HCT116 (cell line): ENCODE data around the gene INF2. TPM values are rescaled to one million over a fixed set of nuclear protein-coding genes. Genes with fewer than 3 reads are reported as not detected.

ENCODE experiments used
- ATAC-seq: fragments of 200-7000 bp; cut with Tn5 transposase; 2 replicates; pipeline ENCODE4 v1.9.1; 2020; ENCODE audit warnings: mild to moderate bottlenecking, moderate library complexity
- BruUV-seq: library from RNA; stranded (reverse); fragments of 400-500 nt; replicated peaks from 2 replicates; lab custom pipeline; 2021; lab: Mats Ljungman, UMichigan
- CTCF ChIA-PET: fragments of 300-600 bp; sonication (Branson Sonifier 250); formaldehyde crosslinking; loops from one replicate; lab custom pipeline; 2021; ENCODE audit warnings: antibody characterized with exemption; lab: Charles Lee
- POLR2A ChIA-PET: fragments of 300-600, 350-600 bp; sonication (Branson Sonifier 250); formaldehyde crosslinking; loops from one replicate; lab custom pipeline; 2021; ENCODE audit warnings: antibody characterized with exemption; lab: Charles Lee
- RAD21 ChIA-PET, 2 experiments: fragments of 300-600 bp; sonication (Branson Sonifier 250); formaldehyde crosslinking; loops; one replicate each; lab custom pipeline; 2023; ENCODE audit warnings: low total read pairs in 2 of 2; ENCODE audit not compliant: uncharacterized antibody in 2 of 2, unreplicated experiment in 2 of 2, low non-redundant PET in 1 of 2; lab: Charles Lee
- DNase-seq: peaks from one replicate; pipeline ENCODE4 v3.0.0-alpha.2; 2010; ENCODE audit warnings: low read depth, low spot score
- H2AFZ ChIP-seq: fragments of 200-600 bp; shearing (Covaris generic), sonication (generic); 2 replicates; pipeline ENCODE4 v1.6.1; 2017; ENCODE audit warnings: low read depth, mixed run types, mixed read lengths, antibody characterized with exemption, low read length; ENCODE audit not compliant: poor library complexity, severe bottlenecking
- H3K27ac ChIP-seq: 2 replicates; pipeline ENCODE4 v1.5.1; 2012; ENCODE audit warnings: low read depth, low read length
- H3K27me3 ChIP-seq: fragments of 200-600 bp; sonication (generic); 2 replicates; pipeline ENCODE4 v1.6.1; 2016; ENCODE audit warnings: mixed run types, low read length, mixed read lengths; ENCODE audit not compliant: insufficient read depth
- H3K36me3 ChIP-seq, 2 experiments: fragments of 200-500 bp in 1 of 2; fragments of 200-600 bp in 1 of 2; sonication (Bioruptor generic) in 1 of 2; sonication (generic) in 1 of 2; 2 replicates each; pipeline versions ENCODE4 v1.5.1 to v1.6.1; 2014 to 2016; ENCODE audit warnings: low read length in 2 of 2, inconsistent platforms in 1 of 2, mixed read lengths in 1 of 2, mixed run types in 1 of 2; ENCODE audit not compliant: insufficient read depth in 2 of 2, control insufficient read depth in 1 of 2
- H3K4me1 ChIP-seq, 2 experiments: fragments of 200-600 bp in 1 of 2; sonication (generic) in 1 of 2; 2 replicates each; pipeline versions ENCODE4 v1.5.1 to v1.6.1; 2012 to 2017; ENCODE audit warnings: low read length in 2 of 2, inconsistent platforms in 1 of 2, mild to moderate bottlenecking in 1 of 2, mixed read lengths in 1 of 2, mixed run types in 1 of 2, moderate library complexity in 1 of 2; ENCODE audit not compliant: insufficient read depth in 2 of 2, control insufficient read depth in 1 of 2
- H3K4me2 ChIP-seq: fragments of 200-600 bp; sonication (generic); 2 replicates; pipeline ENCODE4 v1.6.1; 2017; ENCODE audit warnings: mixed run types, low read length, mixed read lengths
- H3K4me3 ChIP-seq, 2 experiments: fragments of 200-600 bp in 1 of 2; sonication (generic) in 1 of 2; replicated peaks in 1 of 2; 2 replicates each; pipeline ENCODE4 v1.5.1; 2011 to 2016; ENCODE audit warnings: low read length in 2 of 2, control low read depth in 1 of 2, low read depth in 1 of 2, mild to moderate bottlenecking in 1 of 2, mixed read lengths in 1 of 2, mixed run types in 1 of 2
- H3K79me2 ChIP-seq: fragments of 200-600 bp; sonication (generic); 2 replicates; pipeline ENCODE4 v1.6.1; 2017; ENCODE audit warnings: mild to moderate bottlenecking, mixed run types, low read length, moderate library complexity, mixed read lengths; ENCODE audit not compliant: insufficient read depth
- H3K9ac ChIP-seq: fragments of 200-600 bp; sonication (generic); 2 replicates; pipeline ENCODE4 v1.6.1; 2016; ENCODE audit warnings: low read length, mixed read lengths
- H3K9me2 ChIP-seq: fragments of 200-600 bp; sonication (generic), shearing (Covaris generic); 2 replicates; pipeline ENCODE4 v1.6.1; 2017; ENCODE audit warnings: mixed run types, mild to moderate bottlenecking, moderate library complexity; ENCODE audit not compliant: insufficient read depth
- H3K9me3 ChIP-seq, 2 experiments: fragments of 200-500 bp in 1 of 2; fragments of 200-600 bp in 1 of 2; sonication (Bioruptor generic) in 1 of 2; sonication (generic) in 1 of 2; 2 replicates each; pipeline ENCODE4 v1.6.1; 2014 to 2017; ENCODE audit warnings: low read length in 2 of 2, mixed read lengths in 2 of 2, inconsistent platforms in 1 of 2, low read depth in 1 of 2, mild to moderate bottlenecking in 1 of 2, mixed run types in 1 of 2, moderate library complexity in 1 of 2; ENCODE audit not compliant: control insufficient read depth in 1 of 2, insufficient read depth in 1 of 2
- H4K20me1 ChIP-seq: fragments of 200-600 bp; sonication (generic), shearing (Covaris generic); 2 replicates; pipeline ENCODE4 v1.6.1; 2017; ENCODE audit warnings: mixed run types, mild to moderate bottlenecking, moderate library complexity; ENCODE audit not compliant: insufficient read depth
- EGR1 ChIP-seq: IDR thresholded peaks from 2 replicates; pipeline ENCODE4 v1.6.1; 2012; ENCODE audit warnings: low read depth
- ELF1 ChIP-seq: IDR thresholded peaks from 2 replicates; pipeline ENCODE4 v1.6.1; 2012; ENCODE audit warnings: low read depth, borderline replicate concordance
- FOSL1 ChIP-seq: IDR thresholded peaks from 2 replicates; pipeline ENCODE4 v1.6.1; 2012; ENCODE audit warnings: low read depth
- JUND ChIP-seq: IDR thresholded peaks from 2 replicates; pipeline ENCODE4 v1.6.1; 2012
- POLR2A ChIP-seq: IDR thresholded peaks from 2 replicates; pipeline ENCODE4 v1.7.0; 2011; ENCODE audit warnings: borderline replicate concordance; ENCODE audit not compliant: insufficient read depth, insufficient read length; ENCODE audit errors: extremely low read depth
- POLR2AphosphoS5 ChIP-seq: IDR thresholded peaks from 2 replicates; pipeline ENCODE4 v1.6.1; 2011; ENCODE audit warnings: mild to moderate bottlenecking, low read depth, low read length, moderate library complexity
- RAD21 ChIP-seq: IDR thresholded peaks from 2 replicates; pipeline ENCODE4 v1.6.1; 2012; ENCODE audit warnings: low read depth, mild to moderate bottlenecking
- ZNF274 ChIP-seq: fragments of 200-500 bp; sonication (Bioruptor generic); IDR thresholded peaks from 2 replicates; pipeline ENCODE4 v1.6.1; 2014; ENCODE audit warnings: mild to moderate bottlenecking, low read depth, low read length, inconsistent platforms
- intact Hi-C: fragments of 100-400 bp; cut with micrococcal nuclease; formaldehyde crosslinking; loops from 2 replicates; pipeline ENCODE4 v1.10.0; 2022
- total RNA-seq: library from RNA; stranded (reverse); gene quantifications from one replicate; pipeline ENCODE4 v1.2.1, GENCODE V29; 2021; ENCODE audit not compliant: unreplicated experiment
- TF ChIP-seq, protein P1 (sequence below), 3 experiments: fragments of 200-600 bp in 1 of 3; sonication (generic) in 1 of 3; IDR thresholded peaks in 2 of 3; conservative IDR thresholded peaks in 1 of 3; 2 replicates each; pipeline ENCODE4 v1.5.1; 2012 to 2017; ENCODE audit warnings: low read depth in 2 of 3, low read length in 2 of 3, antibody characterized with exemption in 1 of 3, borderline replicate concordance in 1 of 3, control low read depth in 1 of 3, mild to moderate bottlenecking in 1 of 3, mixed read lengths in 1 of 3, mixed run types in 1 of 3, moderate library complexity in 1 of 3; ENCODE audit not compliant: insufficient read depth in 1 of 3
- TF ChIP-seq, protein P2 (sequence below): IDR thresholded peaks from 2 replicates; pipeline ENCODE4 v1.6.1; 2011; ENCODE audit warnings: mild to moderate bottlenecking, low read length, moderate library complexity; ENCODE audit not compliant: insufficient replicate concordance; ENCODE audit errors: extremely low read depth

INF2 gene
- total RNA-seq, 1 experiment from 2014 or later, result 95.8 TPM

DNA sequence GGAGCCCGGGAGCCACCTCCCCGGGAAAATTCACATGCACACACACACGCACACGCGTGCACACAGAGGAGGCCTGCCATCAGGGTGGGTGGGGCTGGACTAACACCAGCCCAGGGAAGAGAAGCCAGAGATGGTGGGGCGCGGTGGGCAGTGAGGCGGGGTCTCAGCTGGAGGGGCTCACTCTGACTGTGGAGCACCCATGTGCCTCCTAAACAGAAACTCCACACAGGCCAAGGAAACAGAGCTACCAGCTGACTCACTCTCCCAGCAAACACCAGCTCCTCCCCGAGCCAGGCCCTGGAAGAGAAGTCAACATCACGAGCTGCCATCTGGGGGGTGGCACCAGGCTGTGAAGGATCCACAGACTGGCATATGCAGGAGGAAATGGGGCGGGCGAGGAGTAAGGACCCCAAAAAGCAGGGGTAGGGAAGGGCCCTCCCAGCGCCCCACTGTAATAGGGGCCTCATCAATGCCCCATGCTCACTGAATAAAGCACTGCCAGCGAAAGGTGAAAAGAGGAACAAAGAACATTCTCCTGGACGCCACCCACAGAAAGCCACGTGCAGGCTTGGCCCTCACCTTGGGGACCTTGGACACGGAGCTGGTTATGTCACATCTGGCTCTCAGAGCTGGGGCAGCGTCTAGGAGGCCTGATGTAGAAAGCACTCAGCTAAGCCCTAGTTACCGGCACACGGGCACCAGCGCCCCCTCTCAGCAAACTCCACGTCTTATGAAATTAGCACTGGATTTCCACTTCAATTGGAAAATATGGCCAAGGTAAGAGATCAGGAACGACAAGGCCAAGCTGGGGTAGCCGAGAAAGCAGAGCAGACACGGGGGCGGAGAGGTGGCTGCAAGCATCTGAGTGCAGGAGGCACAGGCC, 8.4 kb upstream of the INF2 start:
- ChIA-PET RAD21 (interaction anchor here (0.7 to 1.3 kb wide), 3 partner anchors 8 to 15 kb away, joined by 5 to 6 read pairs (median 6); partner anchors contain the start of gene INF2 (in 1 of the 2)), CTCF (interaction anchor here (0.8 to 2.4 kb wide), 4 partner anchors 15 to 159 kb away, joined by 3 to 20 read pairs (median 4); partner anchors contain the start of gene ADSS1), POLR2A (interaction anchor here (1.1 to 3.6 kb wide), 3 partner anchors 10 to 15 kb away, joined by 4 to 21 read pairs (median 6); no protein-coding TSS in a partner anchor)
- H3K4me2 ChIP-seq, result peak overlapping the region; percentile 89
- DNase-seq (no peak), ATAC-seq (peak; percentile 28)
- peak overlapping the region; percentile 48 to 56 for H3K4me3 ChIP-seq
- peaks cover 63 to 79% of the 10 kb centered on the region in 2 experiments for H3K4me1 ChIP-seq
- BruUV-seq, result TSS peak; percentile 22
- peak overlapping the region; percentile 89 for H3K9ac ChIP-seq
- H4K20me1 ChIP-seq, result no peaks in the 10 kb centered on the region
- no peaks in the 10 kb centered on the region for H3K9me2 ChIP-seq
- intact Hi-C loops, result no loop called here
- H3K79me2 ChIP-seq, result no peaks in the 10 kb centered on the region
- H3K27me3 ChIP-seq, result no peaks in the 10 kb centered on the region
- H3K27ac ChIP-seq, result peak overlapping the region; percentile 98
- no peak for TF ChIP-seq FOSL1
- TF ChIP-seq, protein P1, sequence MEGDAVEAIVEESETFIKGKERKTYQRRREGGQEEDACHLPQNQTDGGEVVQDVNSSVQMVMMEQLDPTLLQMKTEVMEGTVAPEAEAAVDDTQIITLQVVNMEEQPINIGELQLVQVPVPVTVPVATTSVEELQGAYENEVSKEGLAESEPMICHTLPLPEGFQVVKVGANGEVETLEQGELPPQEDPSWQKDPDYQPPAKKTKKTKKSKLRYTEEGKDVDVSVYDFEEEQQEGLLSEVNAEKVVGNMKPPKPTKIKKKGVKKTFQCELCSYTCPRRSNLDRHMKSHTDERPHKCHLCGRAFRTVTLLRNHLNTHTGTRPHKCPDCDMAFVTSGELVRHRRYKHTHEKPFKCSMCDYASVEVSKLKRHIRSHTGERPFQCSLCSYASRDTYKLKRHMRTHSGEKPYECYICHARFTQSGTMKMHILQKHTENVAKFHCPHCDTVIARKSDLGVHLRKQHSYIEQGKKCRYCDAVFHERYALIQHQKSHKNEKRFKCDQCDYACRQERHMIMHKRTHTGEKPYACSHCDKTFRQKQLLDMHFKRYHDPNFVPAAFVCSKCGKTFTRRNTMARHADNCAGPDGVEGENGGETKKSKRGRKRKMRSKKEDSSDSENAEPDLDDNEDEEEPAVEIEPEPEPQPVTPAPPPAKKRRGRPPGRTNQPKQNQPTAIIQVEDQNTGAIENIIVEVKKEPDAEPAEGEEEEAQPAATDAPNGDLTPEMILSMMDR (IDR thresholded peaks at IDR 0.05 in 2 of 3, conservative IDR thresholded peaks at IDR 0.05 in 1 of 3; ENCODE audit: borderline replicate concordance in 1 of 3, insufficient read depth in 1 of 3, low read depth in 2 of 3, low read length in 2 of 3), result peak in 2 of 3 experiments; percentile 46; a peak in 3 of 6 replicates
- no peak overlapping the region for H2AFZ ChIP-seq
- H3K9me3 ChIP-seq, result no peaks in the 10 kb centered on the region
- no peaks in the 10 kb centered on the region for H3K36me3 ChIP-seq

DNA sequence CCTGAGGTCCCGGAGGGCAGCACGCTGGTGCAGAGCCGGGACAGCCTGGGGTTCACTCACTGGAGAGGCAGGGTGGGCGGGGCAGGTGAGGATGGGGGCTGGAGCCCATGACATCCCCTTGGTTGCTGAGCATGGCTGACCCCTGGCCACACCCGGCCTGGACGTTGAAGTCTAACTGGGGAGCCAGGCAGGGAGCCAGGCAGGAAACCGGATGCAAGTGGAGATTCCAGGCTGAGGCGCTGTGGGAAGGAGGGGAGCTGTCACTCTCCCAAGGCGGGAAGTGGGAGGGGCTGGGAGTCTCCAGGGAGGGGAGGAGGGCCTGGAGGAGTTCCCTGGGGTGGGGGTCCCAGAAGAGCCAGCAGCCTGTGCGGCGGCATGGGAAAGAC, 7.7 kb upstream of the INF2 start:
- RAD21 ChIA-PET, result interaction anchor here in 1 of 2 experiments (0.7 kb wide), 1 partner anchor 8 kb away, joined by 6 read pairs; the partner anchor contains the start of gene INF2
- H3K79me2 ChIP-seq, result no peaks in the 10 kb centered on the region
- peaks cover 62 to 80% of the 10 kb centered on the region in 2 experiments for H3K4me1 ChIP-seq
- peak overlapping the region; percentile 89 for H3K4me2 ChIP-seq
- peak overlapping the region; percentile 48 to 56 for H3K4me3 ChIP-seq
- H3K9me2 ChIP-seq, result no peaks in the 10 kb centered on the region
- DNase-seq, result no peak
- peak; percentile 34 for TF ChIP-seq POLR2AphosphoS5
- no peak for TF ChIP-seq ZNF274
- no peak for TF ChIP-seq POLR2A
- no peak for TF ChIP-seq RAD21
- no peak for TF ChIP-seq JUND
- TF ChIP-seq ELF1, result no peak
- TF ChIP-seq EGR1, result no peak
- TF ChIP-seq, protein P2, sequence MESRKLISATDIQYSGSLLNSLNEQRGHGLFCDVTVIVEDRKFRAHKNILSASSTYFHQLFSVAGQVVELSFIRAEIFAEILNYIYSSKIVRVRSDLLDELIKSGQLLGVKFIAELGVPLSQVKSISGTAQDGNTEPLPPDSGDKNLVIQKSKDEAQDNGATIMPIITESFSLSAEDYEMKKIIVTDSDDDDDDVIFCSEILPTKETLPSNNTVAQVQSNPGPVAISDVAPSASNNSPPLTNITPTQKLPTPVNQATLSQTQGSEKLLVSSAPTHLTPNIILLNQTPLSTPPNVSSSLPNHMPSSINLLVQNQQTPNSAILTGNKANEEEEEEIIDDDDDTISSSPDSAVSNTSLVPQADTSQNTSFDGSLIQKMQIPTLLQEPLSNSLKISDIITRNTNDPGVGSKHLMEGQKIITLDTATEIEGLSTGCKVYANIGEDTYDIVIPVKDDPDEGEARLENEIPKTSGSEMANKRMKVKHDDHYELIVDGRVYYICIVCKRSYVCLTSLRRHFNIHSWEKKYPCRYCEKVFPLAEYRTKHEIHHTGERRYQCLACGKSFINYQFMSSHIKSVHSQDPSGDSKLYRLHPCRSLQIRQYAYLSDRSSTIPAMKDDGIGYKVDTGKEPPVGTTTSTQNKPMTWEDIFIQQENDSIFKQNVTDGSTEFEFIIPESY, result no peak
- TF ChIP-seq, all 23 proteins: peak for 1
- peak overlapping the region; percentile 98 for H3K27ac ChIP-seq
- peak; percentile 47 for ATAC-seq
- H3K9ac ChIP-seq, result peak overlapping the region; percentile 89
- no peak overlapping the region for H2AFZ ChIP-seq
- no peaks in the 10 kb centered on the region for H3K27me3 ChIP-seq
- no peaks in the 10 kb centered on the region for H3K9me3 ChIP-seq
- ChIA-PET POLR2A (interaction anchor here (1.1 to 3.6 kb wide), 3 partner anchors 9 to 16 kb away, joined by 4 to 21 read pairs (median 6); no protein-coding TSS in a partner anchor), CTCF (interaction anchor here (0.7 to 2.4 kb wide), 5 partner anchors 12 to 159 kb away, joined by 3 to 20 read pairs (median 3); no protein-coding TSS in a partner anchor)
- BruUV-seq, result no TSS peak
- intact Hi-C loops, result no loop called here
- H3K36me3 ChIP-seq, result no peaks in the 10 kb centered on the region
- no peaks in the 10 kb centered on the region for H4K20me1 ChIP-seq
